Medulla oblongata (tissue), 1 donor: Measurements from ENCODE around the gene FAM151B.

Experiments
- DNase-seq: peaks from one replicate; pipeline ENCODE4 v3.0.0-alpha.2; 2015; ENCODE audit errors: extremely low spot score

Gene FAM151B

GRCh38 chr5:80588858-80589540, 101.1 kb downstream of the FAM151B start:
- no peak for DNase-seq

DNA sequence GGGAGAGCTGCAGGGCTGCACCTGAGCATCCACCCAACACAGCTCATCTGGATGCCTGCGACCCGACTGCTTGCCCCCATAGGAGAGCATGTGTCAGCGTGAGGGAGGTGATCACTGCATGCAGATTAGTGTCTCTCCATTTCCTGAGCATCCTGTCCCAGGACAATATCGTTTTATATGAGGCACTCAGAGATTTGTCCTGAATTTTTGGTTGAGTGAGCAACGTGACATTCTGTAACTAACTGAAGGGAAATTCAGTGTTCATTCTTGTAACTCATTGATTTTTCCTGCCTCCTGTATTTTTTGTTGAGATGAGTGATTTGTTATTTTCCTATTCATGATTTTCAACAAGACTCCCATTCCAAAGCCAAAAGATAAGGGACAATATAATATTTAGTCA, 102.9 kb downstream of the FAM151B start:
- DNase-seq, result no peak

DNA sequence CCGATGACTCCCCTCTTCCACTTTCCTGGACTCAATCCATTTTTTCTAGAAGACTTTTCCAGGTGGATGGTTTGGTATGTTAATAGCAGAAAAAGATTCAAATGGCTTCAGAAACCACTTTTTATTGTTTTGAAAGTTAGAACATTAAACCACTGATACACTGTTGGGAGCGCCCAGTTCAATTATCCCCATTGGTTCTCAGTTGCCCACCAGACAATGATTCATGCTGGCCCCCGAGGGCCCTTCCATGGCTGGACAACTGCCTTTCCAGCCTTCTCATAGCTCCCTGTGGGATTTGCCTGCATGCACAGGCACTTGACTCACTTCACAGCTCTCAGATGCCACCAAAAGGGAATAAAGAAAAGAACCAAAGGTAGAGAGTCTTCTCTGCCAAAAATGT, 103.5 kb downstream of the FAM151B start:
- DNase-seq, result no peak

GRCh38 chr5:80592105-80592504, 104.2 kb downstream of the FAM151B start:
- no peak for DNase-seq
